Measurements from ENCODE around the gene MACROD1. TPM values are rescaled to one million over a fixed set of nuclear protein-coding genes. Genes with fewer than 3 reads are reported as not detected.

Gene MACROD1
- total and polyA plus RNA-seq, 2 of the 13 experiments (the other 11 are each of a cell fraction or from before 2014, with no cell fraction given): 23.1 to 34.5 TPM

- POLR2A ChIA-PET: interaction anchor here (0.6 to 3.5 kb wide), 6 partner anchors 17 to 136 kb away, joined by 3 to 31 read pairs (median 5); partner anchors contain the start of genes CATSPERZ, FKBP2 and STIP1
- H2AFZ ChIP-seq (ENCODE audit: low read length): no peak overlapping the region
- H3K4me3 ChIP-seq (replicated peaks in 1 of 3; ENCODE audit: insufficient read depth in 1 of 3, low read depth in 2 of 3, low read length in 3 of 3): peak overlapping the region; percentile 55 to 94 (median 94); a peak in 5 of 6 replicates
- ATAC-seq (peak; percentile 5), FAIRE-seq (no peak), DNase-seq (ENCODE audit: low spot score) (peak; percentile 13)
- peaks cover 34% of the 10 kb centered on the region for H3K4me1 ChIP-seq (ENCODE audit: insufficient read depth, low read length)
- H3K9ac ChIP-seq (ENCODE audit: insufficient read depth, low read depth, low read length): peak overlapping the region; percentile 93
- peak overlapping the region; percentile 89 for H3K27ac ChIP-seq (ENCODE audit: extremely low read length, insufficient read depth, low read length)
- H3K36me3 ChIP-seq (replicated peaks in 1 of 2; ENCODE audit: control insufficient read depth in 1 of 2, insufficient read depth in 2 of 2, low read length in 2 of 2): no peaks in the 10 kb centered on the region
- in situ Hi-C loops (cut with HindIII; ENCODE audit: extremely low pct_ligation_motif_present, low pct_unique_long_range_greater_than_20kb): no loop called here
- intact Hi-C loops (cut with micrococcal nuclease; ENCODE audit: unreplicated experiment): no loop called here
- peak overlapping the region; percentile 88 for H3K4me2 ChIP-seq (ENCODE audit: low read depth, low read length)
- CTCF ChIA-PET (ENCODE audit: low intra/inter-chr PET ratio, low total read pairs): no interaction called here
- no peaks in the 10 kb centered on the region; a peak in 1 of 5 replicates for H3K27me3 ChIP-seq (ENCODE audit: control insufficient read depth in 1 of 2, insufficient read depth in 2 of 2, low read length in 2 of 2)
- H3K79me2 ChIP-seq (ENCODE audit: insufficient read depth, low read length): peaks cover 17% of the 10 kb centered on the region
- H3K9me3 ChIP-seq (ENCODE audit: low read length): no peaks in the 10 kb centered on the region
- TSS peak; percentile 55 for BruUV-seq (replicated peaks)
- 56% methylated on average over 17 of the region's 20 CpGs for WGBS (ENCODE audit: low lambda C conversion rate)
- H4K20me1 ChIP-seq (ENCODE audit: insufficient read depth, low read length): no peaks in the 10 kb centered on the region
- TF ChIP-seq FOXA1 (IDR thresholded peaks at IDR 0.05) (no peak), FOXA1 (CRISPR knock-in tag; IDR thresholded peaks at IDR 0.05) (no peak), SPEN (CRISPR knock-in tag; IDR thresholded peaks at IDR 0.05; ENCODE audit: low read depth) (no peak), THAP7 (CRISPR knock-in tag; IDR thresholded peaks at IDR 0.05) (0 out of 2 replicates have a peak, but pooled peaks have one; percentile 55), PAXIP1 (CRISPR knock-in tag; conservative IDR thresholded peaks at IDR 0.05) (0 out of 2 replicates have a peak, but pooled peaks have one; percentile 5), ATAD3A (CRISPR knock-in tag; IDR thresholded peaks at IDR 0.05) (no peak), CREB3 (CRISPR knock-in tag; IDR thresholded peaks at IDR 0.05) (no peak), ZNF335 (CRISPR knock-in tag; IDR thresholded peaks at IDR 0.05) (no peak), MXI1 (IDR thresholded peaks at IDR 0.05; ENCODE audit: borderline replicate concordance, low read depth, low read length) (0 out of 3 replicates have a peak, but pooled peaks have one; percentile 14), GMEB1 (CRISPR knock-in tag; IDR thresholded peaks at IDR 0.05; ENCODE audit: borderline replicate concordance) (no peak), HMGXB4 (CRISPR knock-in tag; IDR thresholded peaks at IDR 0.05; ENCODE audit: borderline replicate concordance in 1 of 2, low read depth in 1 of 2) (no peak)
Measured at GRCh38 chr11:64164392-64165312, 1.3 kb downstream of the MACROD1 start.

Data from HepG2 (cell line).